Nucleus accumbens (tissue), 56 donors: Measurements from ENCODE around the gene SLC48A1.

Source experiments
- DNase-seq, 56 donors: peaks; one replicate each; lab custom pipeline; 2025; lab: John Stamatoyannopoulos, UW

Gene SLC48A1

GRCh38 chr12:47787596-47788319 is 14.7 kb downstream of the SLC48A1 start:
- no peak for DNase-seq

GRCh38 chr12:47789141-47789540 is 16.1 kb downstream of the SLC48A1 start:
- DNase-seq, result no peak

GRCh38 chr12:47789712-47790489 is 16.9 kb downstream of the SLC48A1 start:
- no peak for DNase-seq

- DNase-seq, result no peak
Measured at GRCh38 chr12:47790676-47791350, 17.8 kb downstream of the SLC48A1 start.

DNA sequence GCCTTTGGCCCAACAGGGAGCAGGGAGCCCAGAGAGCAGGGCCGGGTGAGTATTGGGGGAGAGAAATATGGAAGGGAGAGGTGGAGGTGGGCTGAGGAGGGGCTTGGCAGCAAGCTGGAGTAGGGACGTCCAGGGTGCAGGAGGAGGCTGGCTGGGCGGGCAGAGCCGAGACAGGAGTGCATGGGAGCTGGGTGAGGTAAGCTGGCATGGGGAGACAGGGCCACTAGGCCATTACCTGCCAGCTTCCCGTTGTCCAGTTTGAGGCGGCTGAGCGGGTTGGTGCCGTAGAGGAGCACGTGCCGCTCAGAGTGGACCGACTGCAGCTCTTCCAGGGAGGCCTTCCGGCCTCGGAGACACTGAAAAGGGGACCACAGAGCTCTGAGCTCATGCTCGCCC is 18.3 kb downstream of the SLC48A1 start:
- DNase-seq, result no peak

DNA sequence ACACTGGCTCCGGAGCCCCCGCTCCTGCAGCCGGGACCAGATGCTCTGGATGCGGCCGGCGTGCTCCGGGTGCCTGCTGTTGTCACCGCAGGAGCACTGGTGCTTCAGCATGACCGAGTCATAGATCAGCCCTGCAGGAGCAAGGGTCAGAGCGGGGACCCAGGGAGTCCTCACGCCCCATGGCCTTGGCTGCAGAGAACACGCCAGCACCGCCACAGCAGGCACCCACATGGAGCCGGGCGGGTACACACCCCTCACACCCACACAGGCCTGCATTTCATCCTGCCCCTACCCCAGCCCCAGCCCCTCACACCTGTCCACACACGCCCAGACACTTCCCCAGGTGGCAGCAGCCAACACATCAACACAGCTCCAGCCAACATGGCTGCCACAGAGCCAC is 18.8 kb downstream of the SLC48A1 start:
- DNase-seq, result no peak

DNA sequence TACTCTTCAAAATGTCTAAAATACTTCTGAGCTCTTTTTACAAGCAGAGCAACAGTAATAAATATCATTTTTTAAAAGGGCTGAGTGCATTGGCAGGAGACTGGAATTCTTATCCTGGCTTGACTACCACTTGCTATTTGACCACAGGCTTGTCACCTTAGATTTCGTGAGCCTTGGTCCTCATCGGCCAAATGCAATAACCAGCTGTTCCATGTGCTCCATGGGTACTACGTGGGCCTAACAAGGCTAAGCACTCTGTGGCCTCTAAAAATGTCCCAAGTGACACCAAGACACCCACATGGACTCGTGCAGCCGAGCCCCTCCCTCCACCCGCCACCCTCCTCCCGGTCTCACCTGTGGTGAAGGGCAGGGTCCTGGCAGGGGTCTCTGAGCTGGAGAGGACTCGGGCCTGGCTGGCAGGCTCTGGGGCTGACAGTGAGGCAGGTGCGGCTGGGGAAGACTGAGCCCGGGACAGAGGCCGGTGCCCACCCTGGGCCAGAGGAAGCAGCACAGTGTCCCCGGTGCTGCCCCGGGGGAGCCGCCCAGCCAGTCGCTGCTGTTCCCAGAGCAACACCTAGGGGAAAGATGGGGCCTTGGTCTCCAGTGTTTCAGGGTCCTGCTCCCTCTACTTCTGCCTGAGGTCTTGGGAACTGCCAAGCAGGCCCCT is 20.1 kb downstream of the SLC48A1 start:
- DNase-seq, result no peak

DNA sequence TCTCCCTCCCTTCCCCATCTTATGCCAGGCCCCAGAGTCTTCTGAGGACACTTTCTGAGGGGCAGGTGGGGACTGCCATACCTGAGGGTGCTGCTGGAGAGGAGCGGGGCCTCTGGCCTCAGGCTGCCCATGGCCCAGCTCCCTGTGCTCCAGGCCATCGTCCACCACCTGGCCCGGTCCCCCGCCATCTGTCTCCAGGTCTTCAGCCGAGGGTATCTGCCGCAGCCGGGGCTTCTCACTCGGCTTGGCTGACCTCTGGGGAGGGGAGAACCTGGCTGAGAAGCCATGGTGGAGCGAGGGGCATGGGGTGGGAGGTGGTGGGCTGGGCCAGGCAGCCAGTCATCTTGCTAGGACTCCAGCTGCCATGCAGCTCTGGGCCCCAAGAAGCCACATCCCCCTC is 21.6 kb downstream of the SLC48A1 start:
- no peak for DNase-seq

GRCh38 chr12:47795121-47795813 is 22.2 kb downstream of the SLC48A1 start:
- DNase-seq, result no peak

DNA sequence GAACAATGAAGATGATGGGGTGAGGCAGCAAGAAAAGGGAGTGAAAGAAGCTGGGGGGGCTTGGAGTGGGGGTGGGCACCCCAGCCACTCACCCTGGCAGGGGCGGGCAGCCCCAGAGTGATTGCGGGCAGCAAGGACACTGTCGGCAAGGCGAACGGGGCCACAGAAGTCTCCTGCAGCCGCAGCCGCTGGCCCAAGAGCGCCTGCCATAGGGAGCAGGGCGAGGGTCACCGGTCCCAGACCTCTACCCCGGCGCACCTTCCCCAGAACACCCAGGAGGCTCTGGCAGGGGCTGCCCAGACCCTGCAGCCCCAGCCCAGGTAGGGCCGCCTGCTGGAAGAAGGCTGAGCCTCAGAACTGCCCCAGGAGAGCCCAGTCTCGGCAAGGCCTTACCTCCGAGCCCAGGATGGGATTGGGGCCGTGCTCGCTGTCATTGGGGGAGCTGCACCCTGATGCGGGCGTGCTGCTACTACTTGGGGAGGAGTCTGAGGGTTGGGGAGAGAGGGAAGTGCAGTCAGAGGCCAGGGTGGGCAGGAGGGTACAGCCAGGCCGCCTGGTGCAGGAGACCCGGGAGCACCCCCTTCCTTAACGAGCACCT is 22.9 kb downstream of the SLC48A1 start:
- no peak for DNase-seq

GRCh38 chr12:47797441-47797840 is 24.4 kb downstream of the SLC48A1 start:
- peak in 11 of 56 donors; percentile 12 to 60 (median 22) for DNase-seq

- no peak for DNase-seq
Measured at GRCh38 chr12:47798382-47798948, 25.4 kb downstream of the SLC48A1 start.

GRCh38 chr12:47799357-47799955 is 26.4 kb downstream of the SLC48A1 start:
- DNase-seq, result peak in 43 of 56 donors; percentile 19 to 84 (median 63)

- DNase-seq, result no peak
Measured at GRCh38 chr12:47800582-47800981, 27.5 kb downstream of the SLC48A1 start.

- peak in 3 of 56 donors; percentile 12 to 34 (median 23) for DNase-seq
Measured at GRCh38 chr12:47801170-47801903, 28.3 kb downstream of the SLC48A1 start.

DNA sequence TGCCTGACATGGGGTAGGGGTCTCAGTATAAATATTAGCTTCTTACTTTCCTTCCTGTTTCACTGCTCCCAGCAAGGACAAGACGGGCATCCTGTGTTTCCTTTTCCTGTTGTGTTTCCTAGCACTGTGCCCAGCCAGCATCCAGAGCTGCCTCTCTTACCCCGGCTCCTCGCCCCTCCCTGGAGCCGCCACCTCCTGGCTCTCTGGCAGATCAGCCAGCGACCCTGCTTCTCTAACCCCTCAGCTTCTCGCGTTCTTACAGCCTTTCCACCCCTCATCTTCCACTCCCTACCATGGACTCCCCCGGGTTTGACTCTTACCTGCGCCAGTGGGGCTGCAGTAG is 28.8 kb downstream of the SLC48A1 start:
- DNase-seq, result no peak

- no peak for DNase-seq
Measured at GRCh38 chr12:47802312-47802711, 29.3 kb downstream of the SLC48A1 start.

DNA sequence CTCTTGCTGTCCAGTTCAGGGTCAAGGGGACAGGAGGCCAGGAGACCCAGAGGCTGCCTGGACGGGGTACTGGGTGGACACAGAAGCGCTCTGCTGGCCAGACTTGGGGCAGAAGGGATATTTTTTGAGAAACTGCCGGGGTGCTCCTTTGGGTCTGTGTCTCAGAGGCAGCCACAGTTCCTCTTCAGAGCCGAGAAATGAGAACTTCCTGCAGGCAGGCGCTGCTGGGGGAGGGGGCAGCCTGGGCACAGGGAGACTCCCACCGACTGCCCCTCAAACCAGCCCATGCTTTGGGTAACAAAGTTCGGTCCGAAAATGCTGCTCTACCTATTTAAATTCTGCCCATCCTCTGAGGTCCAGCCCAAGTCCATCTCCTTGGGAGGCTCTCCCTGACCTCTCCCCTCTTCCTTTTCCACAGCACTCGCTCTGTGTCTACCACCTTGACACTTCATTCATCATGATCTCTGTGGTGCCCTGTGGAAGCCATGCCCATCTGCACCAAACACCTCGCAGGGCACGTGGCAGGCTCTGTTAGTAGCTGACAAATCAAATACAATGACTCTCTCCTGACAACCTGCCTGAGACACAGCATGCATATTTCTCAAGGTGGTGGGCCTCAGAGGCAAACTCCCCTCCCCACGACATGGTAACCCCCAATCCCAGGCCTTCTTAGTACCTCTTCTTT is 30.3 kb downstream of the SLC48A1 start:
- DNase-seq, result no peak
